HCT116 (cell line): ENCODE measurements around the gene CALML4.

Experiments used
- CEBPB ChIP-seq: IDR thresholded peaks from 2 replicates; pipeline ENCODE4 v1.6.1; 2012; ENCODE audit warnings: low read depth
- EZH2 ChIP-seq: fragments of 200-600 bp; sonication (generic); IDR thresholded peaks from 2 replicates; pipeline ENCODE4 v1.6.1; 2017; ENCODE audit warnings: antibody characterized with exemption, mixed run types
- POLR2A ChIP-seq: IDR thresholded peaks from 2 replicates; pipeline ENCODE4 v1.7.0; 2011; ENCODE audit warnings: borderline replicate concordance; ENCODE audit not compliant: insufficient read depth, insufficient read length; ENCODE audit errors: extremely low read depth
- POLR2AphosphoS5 ChIP-seq: IDR thresholded peaks from 2 replicates; pipeline ENCODE4 v1.6.1; 2011; ENCODE audit warnings: mild to moderate bottlenecking, low read depth, low read length, moderate library complexity
- TF ChIP-seq, protein P1 (sequence below), 3 experiments: fragments of 200-600 bp in 1 of 3; sonication (generic) in 1 of 3; IDR thresholded peaks in 2 of 3; conservative IDR thresholded peaks in 1 of 3; 2 replicates each; pipeline ENCODE4 v1.5.1; 2012 to 2017; ENCODE audit warnings: low read depth in 2 of 3, low read length in 2 of 3, antibody characterized with exemption in 1 of 3, borderline replicate concordance in 1 of 3, control low read depth in 1 of 3, mild to moderate bottlenecking in 1 of 3, mixed read lengths in 1 of 3, mixed run types in 1 of 3, moderate library complexity in 1 of 3; ENCODE audit not compliant: insufficient read depth in 1 of 3

DNA sequence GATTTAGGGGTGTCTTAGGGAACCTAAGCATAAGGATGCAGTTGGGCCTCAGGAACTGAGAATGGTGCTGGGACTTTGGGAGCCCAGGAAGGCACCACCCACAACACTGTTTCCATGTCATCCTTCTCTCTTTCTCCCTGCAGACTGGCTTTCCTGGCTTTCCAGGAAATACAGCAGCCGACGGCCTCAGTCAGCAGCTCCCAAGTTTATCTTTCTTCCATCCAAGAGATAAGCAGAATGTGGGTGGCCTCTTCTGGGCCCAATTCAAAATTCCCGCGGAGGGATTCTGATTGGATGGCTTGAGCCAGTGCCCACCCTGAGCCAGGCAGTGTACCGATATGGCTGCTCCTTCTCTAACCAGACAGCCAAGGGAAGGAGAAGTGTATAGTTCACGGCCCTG lies 28.9 kb upstream of the CALML4 start:
- TF ChIP-seq POLR2A, result no peak
- no peak for TF ChIP-seq POLR2AphosphoS5
- TF ChIP-seq, protein P1, sequence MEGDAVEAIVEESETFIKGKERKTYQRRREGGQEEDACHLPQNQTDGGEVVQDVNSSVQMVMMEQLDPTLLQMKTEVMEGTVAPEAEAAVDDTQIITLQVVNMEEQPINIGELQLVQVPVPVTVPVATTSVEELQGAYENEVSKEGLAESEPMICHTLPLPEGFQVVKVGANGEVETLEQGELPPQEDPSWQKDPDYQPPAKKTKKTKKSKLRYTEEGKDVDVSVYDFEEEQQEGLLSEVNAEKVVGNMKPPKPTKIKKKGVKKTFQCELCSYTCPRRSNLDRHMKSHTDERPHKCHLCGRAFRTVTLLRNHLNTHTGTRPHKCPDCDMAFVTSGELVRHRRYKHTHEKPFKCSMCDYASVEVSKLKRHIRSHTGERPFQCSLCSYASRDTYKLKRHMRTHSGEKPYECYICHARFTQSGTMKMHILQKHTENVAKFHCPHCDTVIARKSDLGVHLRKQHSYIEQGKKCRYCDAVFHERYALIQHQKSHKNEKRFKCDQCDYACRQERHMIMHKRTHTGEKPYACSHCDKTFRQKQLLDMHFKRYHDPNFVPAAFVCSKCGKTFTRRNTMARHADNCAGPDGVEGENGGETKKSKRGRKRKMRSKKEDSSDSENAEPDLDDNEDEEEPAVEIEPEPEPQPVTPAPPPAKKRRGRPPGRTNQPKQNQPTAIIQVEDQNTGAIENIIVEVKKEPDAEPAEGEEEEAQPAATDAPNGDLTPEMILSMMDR (IDR thresholded peaks at IDR 0.05 in 2 of 3, conservative IDR thresholded peaks at IDR 0.05 in 1 of 3; ENCODE audit: borderline replicate concordance in 1 of 3, insufficient read depth in 1 of 3, low read depth in 2 of 3, low read length in 2 of 3), result no peak
- TF ChIP-seq CEBPB, result no peak
- TF ChIP-seq EZH2, result no peak
